SK-N-SH treated with all-trans-retinoic acid at 6 μM for 48 hours (cell line): Measurements from ENCODE around the gene STK32B.

Experiments used
- ARNTL ChIP-seq: fragments of 450-650 bp; formaldehyde crosslinking; IDR thresholded peaks from 2 replicates; pipeline ENCODE4 v1.5.0; 2020; ENCODE audit warnings: low read depth, mild to moderate bottlenecking, moderate library complexity, borderline replicate concordance
- CREB5 ChIP-seq: fragments of 250-450 bp; sonication (Bioruptor Pico); IDR thresholded peaks from 2 replicates; pipeline ENCODE4 v1.5.1; 2020; ENCODE audit warnings: low read depth, mild to moderate bottlenecking, moderate library complexity
- CSDC2 ChIP-seq: fragments of 250-450 bp; sonication (Bioruptor Pico); IDR thresholded peaks from 2 replicates; pipeline ENCODE4 v1.5.0; 2020; ENCODE audit warnings: mild to moderate bottlenecking, moderate library complexity
- GLIS3 ChIP-seq: fragments of 250-450 bp; sonication (Bioruptor Pico); IDR thresholded peaks from 2 replicates; pipeline ENCODE4 v1.5.0; 2020; ENCODE audit warnings: mild to moderate bottlenecking, moderate library complexity
- PATZ1 ChIP-seq: fragments of 250-450 bp; sonication (Bioruptor Pico); IDR thresholded peaks from 2 replicates; pipeline ENCODE4 v1.8.0; 2020; ENCODE audit warnings: mild to moderate bottlenecking, moderate library complexity, borderline replicate concordance
- RARB ChIP-seq: fragments of 250-450 bp; sonication (Bioruptor Pico); IDR thresholded peaks from 2 replicates; pipeline ENCODE4 v1.8.0; 2021; ENCODE audit warnings: mild to moderate bottlenecking, moderate library complexity
- ZC3H10 ChIP-seq: fragments of 250-450 bp; sonication (Bioruptor Pico); IDR thresholded peaks from 2 replicates; pipeline ENCODE4 v1.5.1; 2021; ENCODE audit warnings: mild to moderate bottlenecking, moderate library complexity
- ZFP3 ChIP-seq: fragments of 250-450 bp; sonication (Bioruptor Pico); IDR thresholded peaks from 2 replicates; pipeline ENCODE4 v1.5.0; 2020; ENCODE audit warnings: mild to moderate bottlenecking, moderate library complexity
- ZFP30 ChIP-seq: fragments of 450-650 bp; formaldehyde crosslinking; IDR thresholded peaks from 2 replicates; pipeline ENCODE4 v1.5.0; 2022; ENCODE audit warnings: mild to moderate bottlenecking, moderate library complexity
- ZNF70 ChIP-seq: fragments of 450-650 bp; formaldehyde crosslinking; IDR thresholded peaks from 2 replicates; pipeline ENCODE4 v1.5.0; 2020; ENCODE audit warnings: mild to moderate bottlenecking, moderate library complexity

GRCh38 chr4:5069901-5070300, 18.6 kb downstream of the STK32B start:
- TF ChIP-seq PATZ1: no peak
- no peak for TF ChIP-seq ZFP3 (CRISPR knock-in tag)
- no peak for TF ChIP-seq GLIS3
- no peak for TF ChIP-seq ARNTL (CRISPR knock-in tag)
- TF ChIP-seq ZFP30 (CRISPR knock-in tag): no peak
- TF ChIP-seq RARB (CRISPR knock-in tag): no peak
- TF ChIP-seq ZNF70 (CRISPR knock-in tag): no peak
- no peak for TF ChIP-seq ZC3H10 (CRISPR knock-in tag)
- no peak for TF ChIP-seq CSDC2 (CRISPR knock-in tag)
- TF ChIP-seq CREB5 (CRISPR knock-in tag): no peak
